HG03457 (cell line): ENCODE data around the gene MRPL57.
"Not testable (repeated sequence)": the region's sequence is repeated elsewhere in the genome, so short reads cannot be mapped to it uniquely, and the experiment has no call there.

ENCODE experiments used
- ATAC-seq: cut with Tn5 transposase; IDR thresholded peaks from one replicate; pipeline ENCODE4 v1.9.1; 2021; ENCODE audit warnings: moderate number of reproducible peaks; ENCODE audit not compliant: unreplicated experiment

Gene MRPL57

GRCh38 chr13:21176215-21176981, at the start of gene MRPL57, which contains the start of gene SKA3:
Gene MRPL57 (plus strand): TSS chr13:21176658. CDS start chr13:21176917, 259 bp downstream.
Gene SKA3 (minus strand): TSS chr13:21176552. CDS start chr13:21176477, 75 bp downstream.
- ATAC-seq = peak; percentile 90

GRCh38 chr13:21130116-21130515, 46.3 kb upstream of the MRPL57 start:
- ATAC-seq = no peak

- ATAC-seq = no peak
Measured at GRCh38 chr13:21133077-21133476, 43.4 kb upstream of the MRPL57 start.

GRCh38 chr13:21134475-21134874, 42.0 kb upstream of the MRPL57 start:
- no peak for ATAC-seq

GRCh38 chr13:21135833-21136232, 40.6 kb upstream of the MRPL57 start:
- not testable (repeated sequence) for ATAC-seq

GRCh38 chr13:21137696-21138095, 38.8 kb upstream of the MRPL57 start:
- no peak for ATAC-seq

GRCh38 chr13:21138561-21138960, 37.9 kb upstream of the MRPL57 start:
- no peak for ATAC-seq

GRCh38 chr13:21139374-21139773, 37.1 kb upstream of the MRPL57 start:
- no peak for ATAC-seq

- ATAC-seq = no peak
Measured at GRCh38 chr13:21142766-21143165, 33.7 kb upstream of the MRPL57 start.

- no peak for ATAC-seq
Measured at GRCh38 chr13:21147827-21148226, 28.6 kb upstream of the MRPL57 start.

- ATAC-seq = no peak
Measured at GRCh38 chr13:21148557-21149258, 27.8 kb upstream of the MRPL57 start.

GRCh38 chr13:21149568-21149967, 26.9 kb upstream of the MRPL57 start:
- no peak for ATAC-seq

GRCh38 chr13:21150013-21150412, 26.4 kb upstream of the MRPL57 start:
- no peak for ATAC-seq

GRCh38 chr13:21152251-21152899, 24.1 kb upstream of the MRPL57 start:
- no peak for ATAC-seq

- ATAC-seq = no peak
Measured at GRCh38 chr13:21164631-21165030, 11.8 kb upstream of the MRPL57 start.

- not testable (repeated sequence) for ATAC-seq
Measured at GRCh38 chr13:21165606-21166005, 10.9 kb upstream of the MRPL57 start.

GRCh38 chr13:21171420-21171819, 5.0 kb upstream of the MRPL57 start:
- no peak for ATAC-seq

GRCh38 chr13:21173767-21174166, 2.7 kb upstream of the MRPL57 start:
- ATAC-seq = not testable (repeated sequence)

GRCh38 chr13:21175656-21176214, 723 bp upstream of the MRPL57 start:
- ATAC-seq = no peak

GRCh38 chr13:21176982-21177284, 475 bp downstream of the MRPL57 start:
- peak; percentile 7 for ATAC-seq

- ATAC-seq = no peak
Measured at GRCh38 chr13:21181671-21182070, 5.2 kb downstream of the MRPL57 start.
